ENCODE results near the gene HSF2BP. TPM values are rescaled to one million over a fixed set of nuclear protein-coding genes. Genes with fewer than 3 reads are reported as not detected.

The HSF2BP gene
- total and polyA plus RNA-seq, 2 of the 8 experiments (the other 6 are each of a cell fraction or from before 2014, with no cell fraction given), result 0.51 to 0.93 TPM

DNA sequence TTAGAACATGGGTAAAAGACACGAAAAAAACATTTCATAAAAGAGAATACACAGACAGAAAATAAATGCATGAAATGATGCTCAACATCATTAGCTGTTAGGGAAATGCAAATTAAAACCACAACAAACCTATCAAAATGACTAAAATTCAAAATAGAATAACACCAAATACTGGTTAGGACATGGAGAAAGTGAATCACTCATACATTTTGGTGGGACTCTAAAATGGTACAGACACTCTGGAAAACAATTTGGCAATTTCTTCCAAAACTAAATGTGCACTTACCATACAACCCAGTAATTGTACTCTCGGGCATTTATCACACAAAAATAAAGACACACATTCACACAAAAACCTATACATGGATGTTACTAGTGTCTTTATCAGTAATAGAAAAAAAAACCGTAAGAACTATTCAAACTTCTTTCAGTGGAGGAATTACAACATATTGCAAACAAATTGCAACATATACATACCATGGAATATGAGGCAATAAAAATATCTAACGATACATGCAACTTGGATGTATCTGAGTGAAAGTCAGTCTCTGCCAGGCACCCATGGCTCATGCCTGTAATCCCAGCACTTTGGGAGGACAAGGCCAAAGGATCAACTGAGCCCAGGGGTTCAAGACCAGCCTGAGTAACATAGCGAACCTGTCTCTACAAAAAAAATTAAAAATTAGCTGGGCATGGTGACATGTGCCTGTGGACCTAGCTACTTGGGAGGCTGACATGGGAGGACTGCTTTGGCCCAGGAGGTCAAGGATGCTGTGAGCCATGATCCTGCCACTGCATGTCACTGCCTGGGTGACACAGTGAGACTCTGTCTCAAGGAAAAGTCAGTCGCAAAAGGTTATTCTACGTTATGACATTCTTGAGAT is 19.6 kb downstream of the HSF2BP start (continued):
- TF ChIP-seq, protein P1, sequence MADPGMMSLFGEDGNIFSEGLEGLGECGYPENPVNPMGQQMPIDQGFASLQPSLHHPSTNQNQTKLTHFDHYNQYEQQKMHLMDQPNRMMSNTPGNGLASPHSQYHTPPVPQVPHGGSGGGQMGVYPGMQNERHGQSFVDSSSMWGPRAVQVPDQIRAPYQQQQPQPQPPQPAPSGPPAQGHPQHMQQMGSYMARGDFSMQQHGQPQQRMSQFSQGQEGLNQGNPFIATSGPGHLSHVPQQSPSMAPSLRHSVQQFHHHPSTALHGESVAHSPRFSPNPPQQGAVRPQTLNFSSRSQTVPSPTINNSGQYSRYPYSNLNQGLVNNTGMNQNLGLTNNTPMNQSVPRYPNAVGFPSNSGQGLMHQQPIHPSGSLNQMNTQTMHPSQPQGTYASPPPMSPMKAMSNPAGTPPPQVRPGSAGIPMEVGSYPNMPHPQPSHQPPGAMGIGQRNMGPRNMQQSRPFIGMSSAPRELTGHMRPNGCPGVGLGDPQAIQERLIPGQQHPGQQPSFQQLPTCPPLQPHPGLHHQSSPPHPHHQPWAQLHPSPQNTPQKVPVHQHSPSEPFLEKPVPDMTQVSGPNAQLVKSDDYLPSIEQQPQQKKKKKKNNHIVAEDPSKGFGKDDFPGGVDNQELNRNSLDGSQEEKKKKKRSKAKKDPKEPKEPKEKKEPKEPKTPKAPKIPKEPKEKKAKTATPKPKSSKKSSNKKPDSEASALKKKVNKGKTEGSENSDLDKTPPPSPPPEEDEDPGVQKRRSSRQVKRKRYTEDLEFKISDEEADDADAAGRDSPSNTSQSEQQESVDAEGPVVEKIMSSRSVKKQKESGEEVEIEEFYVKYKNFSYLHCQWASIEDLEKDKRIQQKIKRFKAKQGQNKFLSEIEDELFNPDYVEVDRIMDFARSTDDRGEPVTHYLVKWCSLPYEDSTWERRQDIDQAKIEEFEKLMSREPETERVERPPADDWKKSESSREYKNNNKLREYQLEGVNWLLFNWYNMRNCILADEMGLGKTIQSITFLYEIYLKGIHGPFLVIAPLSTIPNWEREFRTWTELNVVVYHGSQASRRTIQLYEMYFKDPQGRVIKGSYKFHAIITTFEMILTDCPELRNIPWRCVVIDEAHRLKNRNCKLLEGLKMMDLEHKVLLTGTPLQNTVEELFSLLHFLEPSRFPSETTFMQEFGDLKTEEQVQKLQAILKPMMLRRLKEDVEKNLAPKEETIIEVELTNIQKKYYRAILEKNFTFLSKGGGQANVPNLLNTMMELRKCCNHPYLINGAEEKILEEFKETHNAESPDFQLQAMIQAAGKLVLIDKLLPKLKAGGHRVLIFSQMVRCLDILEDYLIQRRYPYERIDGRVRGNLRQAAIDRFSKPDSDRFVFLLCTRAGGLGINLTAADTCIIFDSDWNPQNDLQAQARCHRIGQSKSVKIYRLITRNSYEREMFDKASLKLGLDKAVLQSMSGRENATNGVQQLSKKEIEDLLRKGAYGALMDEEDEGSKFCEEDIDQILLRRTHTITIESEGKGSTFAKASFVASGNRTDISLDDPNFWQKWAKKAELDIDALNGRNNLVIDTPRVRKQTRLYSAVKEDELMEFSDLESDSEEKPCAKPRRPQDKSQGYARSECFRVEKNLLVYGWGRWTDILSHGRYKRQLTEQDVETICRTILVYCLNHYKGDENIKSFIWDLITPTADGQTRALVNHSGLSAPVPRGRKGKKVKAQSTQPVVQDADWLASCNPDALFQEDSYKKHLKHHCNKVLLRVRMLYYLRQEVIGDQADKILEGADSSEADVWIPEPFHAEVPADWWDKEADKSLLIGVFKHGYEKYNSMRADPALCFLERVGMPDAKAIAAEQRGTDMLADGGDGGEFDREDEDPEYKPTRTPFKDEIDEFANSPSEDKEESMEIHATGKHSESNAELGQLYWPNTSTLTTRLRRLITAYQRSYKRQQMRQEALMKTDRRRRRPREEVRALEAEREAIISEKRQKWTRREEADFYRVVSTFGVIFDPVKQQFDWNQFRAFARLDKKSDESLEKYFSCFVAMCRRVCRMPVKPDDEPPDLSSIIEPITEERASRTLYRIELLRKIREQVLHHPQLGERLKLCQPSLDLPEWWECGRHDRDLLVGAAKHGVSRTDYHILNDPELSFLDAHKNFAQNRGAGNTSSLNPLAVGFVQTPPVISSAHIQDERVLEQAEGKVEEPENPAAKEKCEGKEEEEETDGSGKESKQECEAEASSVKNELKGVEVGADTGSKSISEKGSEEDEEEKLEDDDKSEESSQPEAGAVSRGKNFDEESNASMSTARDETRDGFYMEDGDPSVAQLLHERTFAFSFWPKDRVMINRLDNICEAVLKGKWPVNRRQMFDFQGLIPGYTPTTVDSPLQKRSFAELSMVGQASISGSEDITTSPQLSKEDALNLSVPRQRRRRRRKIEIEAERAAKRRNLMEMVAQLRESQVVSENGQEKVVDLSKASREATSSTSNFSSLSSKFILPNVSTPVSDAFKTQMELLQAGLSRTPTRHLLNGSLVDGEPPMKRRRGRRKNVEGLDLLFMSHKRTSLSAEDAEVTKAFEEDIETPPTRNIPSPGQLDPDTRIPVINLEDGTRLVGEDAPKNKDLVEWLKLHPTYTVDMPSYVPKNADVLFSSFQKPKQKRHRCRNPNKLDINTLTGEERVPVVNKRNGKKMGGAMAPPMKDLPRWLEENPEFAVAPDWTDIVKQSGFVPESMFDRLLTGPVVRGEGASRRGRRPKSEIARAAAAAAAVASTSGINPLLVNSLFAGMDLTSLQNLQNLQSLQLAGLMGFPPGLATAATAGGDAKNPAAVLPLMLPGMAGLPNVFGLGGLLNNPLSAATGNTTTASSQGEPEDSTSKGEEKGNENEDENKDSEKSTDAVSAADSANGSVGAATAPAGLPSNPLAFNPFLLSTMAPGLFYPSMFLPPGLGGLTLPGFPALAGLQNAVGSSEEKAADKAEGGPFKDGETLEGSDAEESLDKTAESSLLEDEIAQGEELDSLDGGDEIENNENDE (IDR thresholded peaks at IDR 0.05; ENCODE audit: insufficient replicate concordance, low read length), result no peak
- no peak for TF ChIP-seq JUND (IDR thresholded peaks at IDR 0.05; ENCODE audit: low read length)
- no peak for TF ChIP-seq EP300 (IDR thresholded peaks at IDR 0.05; ENCODE audit: borderline replicate concordance in 1 of 2, low read depth in 2 of 2, low read length in 2 of 2)
- no peak for TF ChIP-seq TBP (IDR thresholded peaks at IDR 0.05; ENCODE audit: low read depth, low read length)
- TF ChIP-seq TAF1 (IDR thresholded peaks at IDR 0.05; ENCODE audit: low read depth, low read length), result no peak
- TF ChIP-seq CBX5 (IDR thresholded peaks at IDR 0.05; ENCODE audit: low read depth, low read length), result no peak
- TF ChIP-seq GABPA (IDR thresholded peaks at IDR 0.05; ENCODE audit: borderline replicate concordance, insufficient read depth, low read length), result no peak
- TF ChIP-seq SP1 (IDR thresholded peaks at IDR 0.05; ENCODE audit: low read depth, low read length), result no peak
- no peak for TF ChIP-seq TCF12 (IDR thresholded peaks at IDR 0.05; ENCODE audit: low read depth, low read length)
